SK-N-SH treated with all-trans-retinoic acid at 6 μM for 48 hours (cell line): ENCODE results near the gene ANKS3.

Experiments
- TOX ChIP-seq: fragments of 250-450 bp; sonication (Bioruptor Pico); IDR thresholded peaks from 2 replicates; pipeline ENCODE4 v1.8.0; 2021; ENCODE audit warnings: mild to moderate bottlenecking, moderate library complexity, borderline replicate concordance
- ZFP3 ChIP-seq: fragments of 250-450 bp; sonication (Bioruptor Pico); IDR thresholded peaks from 2 replicates; pipeline ENCODE4 v1.5.0; 2020; ENCODE audit warnings: mild to moderate bottlenecking, moderate library complexity

DNA sequence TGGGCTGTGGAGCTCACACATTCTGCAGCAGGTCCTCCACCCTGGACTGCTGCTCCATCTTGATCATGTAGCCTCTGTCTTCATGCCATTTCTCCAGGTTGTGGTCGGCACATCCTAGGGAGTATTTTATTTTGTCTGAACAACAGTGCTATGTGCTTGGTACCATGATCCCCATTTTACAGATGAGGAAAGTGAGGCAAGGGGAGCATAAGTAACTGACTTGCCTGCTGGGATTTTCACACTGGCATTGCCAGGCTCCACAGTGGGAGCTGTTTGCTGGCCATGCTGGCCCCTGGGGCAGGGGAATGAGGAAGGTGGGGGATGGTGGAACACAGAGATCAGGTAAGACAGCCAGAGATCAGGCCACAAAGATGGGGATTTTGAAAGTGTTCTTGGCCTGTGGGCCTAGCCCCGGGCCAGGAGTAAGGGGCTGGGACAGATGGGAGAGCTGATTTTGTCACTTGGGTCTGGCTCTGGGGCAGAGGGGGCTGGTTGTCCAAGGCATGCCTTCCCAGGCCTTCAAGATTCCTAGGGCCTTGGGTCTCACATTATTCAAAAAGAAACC is 42.2 kb upstream of the ANKS3 start:
- TF ChIP-seq ZFP3 (CRISPR knock-in tag): no peak
- no peak for TF ChIP-seq TOX (CRISPR knock-in tag)
